Measurements from ENCODE around the gene ST3GAL2.
"Not testable (repeated sequence)": the region's sequence is repeated elsewhere in the genome, so short reads cannot be mapped to it uniquely, and the experiment has no call there.

ST3GAL2 gene

DNA sequence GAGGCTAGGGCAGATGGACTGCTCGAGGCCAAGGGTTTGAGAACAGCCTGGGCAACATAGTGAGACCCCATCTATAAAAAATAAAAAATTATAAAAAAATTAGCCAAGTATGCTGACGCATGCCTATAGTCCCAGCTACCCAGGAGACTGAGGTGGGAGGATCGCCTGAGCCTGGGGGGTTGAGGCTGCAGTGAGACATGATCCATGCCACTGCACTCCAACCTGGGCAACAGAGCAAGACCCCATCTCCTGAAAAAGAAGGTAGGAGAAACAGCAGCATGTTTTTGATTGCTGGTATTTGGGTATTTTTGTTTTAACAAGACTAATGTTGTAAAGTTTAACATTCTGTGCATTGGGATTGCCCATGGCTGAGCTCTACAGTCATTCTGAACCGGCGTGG, 101.1 kb downstream of the ST3GAL2 start:
- DNase-seq (ENCODE audit: low read depth in 2 of 2), result no peak

DNA sequence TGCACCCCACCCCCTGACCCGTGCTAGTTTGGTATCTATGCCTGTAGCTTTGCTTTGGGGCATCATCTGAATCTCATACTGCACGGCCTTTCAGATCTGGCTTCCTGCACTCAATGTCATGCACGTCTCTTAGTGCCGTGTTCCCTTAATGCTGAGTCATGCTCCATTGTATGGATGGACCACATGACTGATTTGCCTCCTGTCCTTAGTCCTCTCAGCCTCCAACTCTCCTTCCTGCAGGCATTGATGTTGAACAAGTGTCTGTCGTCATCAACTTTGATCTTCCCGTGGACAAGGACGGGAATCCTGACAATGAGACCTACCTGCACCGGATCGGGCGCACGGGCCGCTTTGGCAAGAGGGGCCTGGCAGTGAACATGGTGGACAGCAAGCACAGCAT, 106.2 kb downstream of the ST3GAL2 start:
- DNase-seq (ENCODE audit: low read depth in 2 of 2), result not testable (repeated sequence)

DNA sequence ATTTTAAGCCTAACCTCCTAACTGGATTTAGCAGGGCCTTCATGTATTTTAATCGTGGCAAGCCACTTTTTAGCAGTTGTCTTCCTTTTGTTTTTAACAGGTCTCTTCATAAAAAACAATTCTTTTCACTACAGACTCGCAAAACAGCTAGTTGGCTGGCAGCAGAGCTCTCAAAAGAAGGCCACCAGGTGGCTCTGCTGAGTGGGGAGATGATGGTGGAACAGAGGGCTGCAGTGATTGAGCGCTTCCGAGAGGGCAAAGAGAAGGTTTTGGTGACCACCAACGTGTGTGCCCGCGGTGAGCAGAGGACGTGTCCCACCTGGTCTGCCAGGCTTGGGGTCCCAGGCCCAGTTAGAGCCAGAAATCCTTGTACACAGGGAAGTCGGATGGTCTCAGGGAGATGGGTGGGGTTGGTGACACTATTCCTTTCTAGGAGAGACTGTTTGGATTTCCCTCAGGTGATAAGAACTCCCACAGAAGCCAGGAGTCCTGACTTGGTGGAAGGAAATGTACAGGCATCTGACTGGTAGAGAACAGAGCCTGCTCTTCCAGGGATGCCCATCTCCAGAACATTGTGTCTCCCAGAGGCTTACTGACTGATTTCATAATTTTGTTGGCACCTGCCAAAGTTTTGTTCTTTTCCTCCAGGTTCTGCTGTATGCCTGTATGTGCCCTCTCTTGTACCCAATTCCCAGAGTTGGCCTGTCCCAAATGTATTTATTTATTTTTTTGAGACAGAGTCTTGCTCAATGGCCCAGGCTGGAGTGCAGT, 107.1 kb downstream of the ST3GAL2 start:
- no peak for DNase-seq (ENCODE audit: low read depth in 2 of 2)

DNA sequence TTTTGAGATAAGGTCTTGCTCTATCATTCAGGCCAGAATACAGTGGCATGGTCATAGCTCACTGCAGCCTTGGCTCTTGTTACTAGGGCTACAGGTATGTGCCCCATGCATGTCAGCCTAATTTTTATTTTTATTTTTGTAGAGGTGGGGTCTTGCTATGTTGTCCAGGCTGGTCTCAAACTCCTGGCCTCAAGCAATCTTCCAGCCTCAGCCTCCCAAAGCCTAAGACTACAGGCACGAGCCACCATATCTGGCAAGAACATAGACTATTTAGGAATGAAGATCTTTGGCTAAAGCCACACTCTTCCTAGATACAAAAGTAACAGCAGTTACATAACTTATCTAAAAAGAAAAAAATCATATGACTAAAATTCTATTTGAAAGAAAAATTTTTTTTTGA, 107.8 kb downstream of the ST3GAL2 start:
- DNase-seq (ENCODE audit: low read depth in 2 of 2), result no peak

Measured in stimulated activated CD8-positive, alpha-beta memory T cell treated with anti-CD3 and anti-CD28 coated beads, Interleukin-15, amount 100 ng/mL, for 4 hours (primary cell).